OCI-LY7 (cell line): ENCODE results near the gene KAZALD1.

Experiments used
- EZH2phosphoT487 ChIP-seq: fragments of 200-600 bp; sonication (generic); IDR thresholded peaks from 2 replicates; pipeline ENCODE4 v1.6.1; 2018; ENCODE audit warnings: low read depth, borderline replicate concordance, mild to moderate bottlenecking, mixed run types, antibody characterized with exemption, low read length, moderate library complexity, mixed read lengths
- TF ChIP-seq, protein P1 (sequence below): fragments of 200-600 bp; sonication (generic); conservative IDR thresholded peaks from 2 replicates; pipeline ENCODE4 v1.5.1; 2014; ENCODE audit warnings: mild to moderate bottlenecking, antibody characterized with exemption, low read length, moderate library complexity, mixed read lengths

- TF ChIP-seq, protein P1, sequence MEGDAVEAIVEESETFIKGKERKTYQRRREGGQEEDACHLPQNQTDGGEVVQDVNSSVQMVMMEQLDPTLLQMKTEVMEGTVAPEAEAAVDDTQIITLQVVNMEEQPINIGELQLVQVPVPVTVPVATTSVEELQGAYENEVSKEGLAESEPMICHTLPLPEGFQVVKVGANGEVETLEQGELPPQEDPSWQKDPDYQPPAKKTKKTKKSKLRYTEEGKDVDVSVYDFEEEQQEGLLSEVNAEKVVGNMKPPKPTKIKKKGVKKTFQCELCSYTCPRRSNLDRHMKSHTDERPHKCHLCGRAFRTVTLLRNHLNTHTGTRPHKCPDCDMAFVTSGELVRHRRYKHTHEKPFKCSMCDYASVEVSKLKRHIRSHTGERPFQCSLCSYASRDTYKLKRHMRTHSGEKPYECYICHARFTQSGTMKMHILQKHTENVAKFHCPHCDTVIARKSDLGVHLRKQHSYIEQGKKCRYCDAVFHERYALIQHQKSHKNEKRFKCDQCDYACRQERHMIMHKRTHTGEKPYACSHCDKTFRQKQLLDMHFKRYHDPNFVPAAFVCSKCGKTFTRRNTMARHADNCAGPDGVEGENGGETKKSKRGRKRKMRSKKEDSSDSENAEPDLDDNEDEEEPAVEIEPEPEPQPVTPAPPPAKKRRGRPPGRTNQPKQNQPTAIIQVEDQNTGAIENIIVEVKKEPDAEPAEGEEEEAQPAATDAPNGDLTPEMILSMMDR, result no peak
- no peak for TF ChIP-seq EZH2phosphoT487
Observed at GRCh38 chr10:101072923-101073322, 11.1 kb downstream of the KAZALD1 start.
